DND-41 (cell line): ENCODE results near the gene BRAF.

Experiments used
- ATAC-seq: fragments of 200-7000 bp; cut with Tn5 transposase; 3 replicates; pipeline ENCODE4 v1.9.1; 2021; ENCODE audit warnings: low read depth; ENCODE audit not compliant: insufficient read depth
- DNase-seq: peaks from one replicate; pipeline ENCODE4 v3.0.0-alpha.2; 2020
- H2AFZ ChIP-seq: 2 replicates; pipeline ENCODE4 v1.6.0; 2012; ENCODE audit warnings: low read depth, low read length
- H3K27ac ChIP-seq: 2 replicates; pipeline ENCODE4 v1.5.1; 2012; ENCODE audit warnings: low read length, inconsistent platforms
- H3K27me3 ChIP-seq: fragments of 200-600 bp; sonication (generic); 2 replicates; pipeline ENCODE4 v1.6.0; 2012; ENCODE audit warnings: low read length, mild to moderate bottlenecking, inconsistent platforms; ENCODE audit not compliant: insufficient read depth, poor library complexity
- H3K36me3 ChIP-seq: 2 replicates; pipeline ENCODE4 v1.5.1; 2012; ENCODE audit warnings: low read length, inconsistent platforms; ENCODE audit not compliant: insufficient read depth
- H3K4me1 ChIP-seq: 2 replicates; pipeline ENCODE4 v1.5.1; 2012; ENCODE audit warnings: mild to moderate bottlenecking, low read length; ENCODE audit not compliant: insufficient read depth
- H3K4me2 ChIP-seq: 2 replicates; pipeline ENCODE4 v1.6.0; 2012; ENCODE audit warnings: mild to moderate bottlenecking, moderate library complexity, low read length, inconsistent platforms; ENCODE audit not compliant: insufficient read depth
- H3K4me3 ChIP-seq, 2 experiments: fragments of 200-600 bp in 1 of 2; shearing (Covaris generic) in 1 of 2; 2 replicates each; pipeline ENCODE4 v1.5.1; 2012 to 2016; ENCODE audit warnings: inconsistent platforms in 2 of 2, low read length in 2 of 2, mild to moderate bottlenecking in 2 of 2, low read depth in 1 of 2, moderate library complexity in 1 of 2
- H3K79me2 ChIP-seq: 2 replicates; pipeline ENCODE4 v1.6.0; 2012; ENCODE audit warnings: low read length, inconsistent platforms; ENCODE audit not compliant: insufficient read depth
- H3K9ac ChIP-seq: 2 replicates; pipeline ENCODE4 v1.6.0; 2012; ENCODE audit warnings: low read depth, mild to moderate bottlenecking, inconsistent platforms, low read length, moderate library complexity
- H3K9me3 ChIP-seq: 2 replicates; pipeline ENCODE4 v1.5.1; 2012; ENCODE audit warnings: low read length, moderate library complexity, mild to moderate bottlenecking, inconsistent platforms; ENCODE audit not compliant: insufficient read depth, severe bottlenecking
- H4K20me1 ChIP-seq: 2 replicates; pipeline ENCODE4 v1.6.0; 2012; ENCODE audit warnings: low read length; ENCODE audit not compliant: insufficient read depth
- CTCF ChIP-seq: IDR thresholded peaks from 2 replicates; pipeline ENCODE4 v1.5.1; 2012; ENCODE audit warnings: borderline replicate concordance, low read length, moderate library complexity, mild to moderate bottlenecking; ENCODE audit not compliant: poor library complexity, severe bottlenecking; ENCODE audit errors: extremely low read depth
- EZH2 ChIP-seq: IDR thresholded peaks from 3 replicates; pipeline ENCODE4 v1.6.1; 2012; ENCODE audit warnings: borderline replicate concordance, low read depth, mild to moderate bottlenecking, moderate library complexity, low read length, inconsistent platforms; ENCODE audit not compliant: severe bottlenecking

Gene BRAF

GRCh38 chr7:140863867-140864266 lies 60.9 kb downstream of the BRAF start:
- Histone ChIP-seq H3K79me2 (peaks cover 85% of the 10 kb centered on the region), H3K27ac (no peak overlapping the region), H3K4me3 (no peak overlapping the region), H4K20me1 (peaks cover 19% of the 10 kb centered on the region; the same call in 1 of the 2 replicates), H3K4me1 (no peaks in the 10 kb centered on the region), H2AFZ (no peak overlapping the region), H3K9me3 (no peaks in the 10 kb centered on the region), H3K27me3 (no peaks in the 10 kb centered on the region), H3K4me2 (no peak overlapping the region), H3K9ac (no peak overlapping the region), H3K36me3 (peaks cover 7% of the 10 kb centered on the region; the same call in 1 of the 2 replicates)
- no peak for DNase-seq
- no peak for ATAC-seq
- TF ChIP-seq CTCF (no peak), EZH2 (no peak)

GRCh38 chr7:140863184-140863583 lies 61.5 kb downstream of the BRAF start:
- H3K79me2 ChIP-seq = peaks cover 82% of the 10 kb centered on the region
- H3K4me1 ChIP-seq = no peaks in the 10 kb centered on the region
- TF ChIP-seq CTCF (no peak), EZH2 (no peak)
- H3K27me3 ChIP-seq = no peaks in the 10 kb centered on the region
- H3K9ac ChIP-seq = no peak overlapping the region
- DNase-seq = no peak
- H2AFZ ChIP-seq = no peak overlapping the region
- H3K4me3 ChIP-seq = no peak overlapping the region
- no peak overlapping the region for H3K27ac ChIP-seq
- no peak for ATAC-seq
- H3K4me2 ChIP-seq = no peak overlapping the region
- peaks cover 7% of the 10 kb centered on the region; the same call in 1 of the 2 replicates for H3K36me3 ChIP-seq
- H4K20me1 ChIP-seq = peaks cover 23% of the 10 kb centered on the region; the same call in 1 of the 2 replicates
- H3K9me3 ChIP-seq = no peaks in the 10 kb centered on the region

GRCh38 chr7:140857048-140857447 lies 67.7 kb downstream of the BRAF start:
- Histone ChIP-seq H3K4me2 (no peak overlapping the region), H3K9me3 (no peaks in the 10 kb centered on the region), H3K36me3 (no peaks in the 10 kb centered on the region), H3K4me3 (no peak overlapping the region), H3K27ac (no peak overlapping the region), H3K79me2 (peaks cover 62% of the 10 kb centered on the region), H3K27me3 (no peaks in the 10 kb centered on the region), H4K20me1 (peaks cover 22% of the 10 kb centered on the region; the same call in 1 of the 2 replicates), H3K4me1 (no peaks in the 10 kb centered on the region), H3K9ac (no peak overlapping the region), H2AFZ (no peak overlapping the region)
- TF ChIP-seq CTCF (no peak), EZH2 (no peak)
- no peak for ATAC-seq
- no peak for DNase-seq
